K562 (cell line): ENCODE results near the gene MRPL4. TPM values are rescaled to one million over a fixed set of nuclear protein-coding genes. Genes with fewer than 3 reads are reported as not detected.

Experiments
- ADNP ChIP-seq: fragments of 200-800 bp; sonication (Bioruptor generic); IDR thresholded peaks from 2 replicates; pipeline ENCODE4 v1.6.1; 2016; ENCODE audit warnings: missing genetic modification characterization, missing compliant biosample characterization
- ARID1B ChIP-seq: fragments of 450-650 bp; IDR thresholded peaks from 2 replicates; pipeline ENCODE4 v1.6.1; 2016; ENCODE audit warnings: antibody characterized with exemption, mild to moderate bottlenecking, inconsistent platforms
- BCL6 ChIP-seq: fragments of 250-450 bp; sonication (Bioruptor Pico); IDR thresholded peaks from 2 replicates; pipeline ENCODE4 v1.4.0; 2020
- CHCHD3 ChIP-seq: fragments of 250-450 bp; sonication (Bioruptor Pico); IDR thresholded peaks from 2 replicates; pipeline ENCODE4 v2.1.2; 2022; ENCODE audit warnings: mild to moderate bottlenecking
- CTBP1 ChIP-seq: fragments of 450-650 bp; IDR thresholded peaks from 2 replicates; pipeline ENCODE4 v1.6.1; 2016; ENCODE audit warnings: borderline replicate concordance
- FOSL1 ChIP-seq: fragments of 200-800 bp; sonication (Bioruptor generic); conservative IDR thresholded peaks from 2 replicates; pipeline ENCODE4 v1.6.1; 2016; ENCODE audit warnings: missing genetic modification characterization, missing compliant biosample characterization
- HEY1 ChIP-seq: fragments of 250-450 bp; sonication (Bioruptor Pico); IDR thresholded peaks from 2 replicates; pipeline ENCODE4 v1.5.0; 2020; ENCODE audit warnings: mild to moderate bottlenecking, moderate library complexity, borderline replicate concordance
- PBX2 ChIP-seq, 2 experiments: IDR thresholded peaks in 1 of 2; conservative IDR thresholded peaks in 1 of 2; 2 replicates each; pipeline ENCODE4 v1.6.1; 2016; ENCODE audit warnings: low read depth in 2 of 2, mild to moderate bottlenecking in 1 of 2, missing compliant biosample characterization in 1 of 2, missing genetic modification characterization in 1 of 2, moderate library complexity in 1 of 2
- SIN3B ChIP-seq: fragments of 450-650 bp; IDR thresholded peaks from 2 replicates; pipeline ENCODE4 v1.6.1; 2017; ENCODE audit warnings: low read depth, mild to moderate bottlenecking, moderate library complexity
- SUPT5H ChIP-seq: fragments of 450-650 bp; IDR thresholded peaks from 2 replicates; pipeline ENCODE4 v1.6.1; 2016
- THRA ChIP-seq: fragments of 450-650 bp; IDR thresholded peaks from 2 replicates; pipeline ENCODE4 v1.6.1; 2017; ENCODE audit warnings: mild to moderate bottlenecking, moderate library complexity
- THRB ChIP-seq: fragments of 450-650 bp; formaldehyde crosslinking; conservative IDR thresholded peaks from 2 replicates; pipeline ENCODE4 v1.4.0; 2022; ENCODE audit warnings: mild to moderate bottlenecking, missing genetic modification characterization
- ZNF174 ChIP-seq: fragments of 250-450 bp; sonication (Bioruptor Pico); IDR thresholded peaks from 2 replicates; pipeline ENCODE4 v1.4.0; 2020; ENCODE audit warnings: mild to moderate bottlenecking
- ZNF282 ChIP-seq: sonication (generic); formaldehyde crosslinking; IDR thresholded peaks from 2 replicates; pipeline ENCODE4 v1.8.1; 2023; ENCODE audit warnings: missing genetic modification reagents
- ZNF507 ChIP-seq: conservative IDR thresholded peaks from 2 replicates; pipeline ENCODE4 v1.6.1; 2017; ENCODE audit warnings: missing genetic modification characterization, missing compliant biosample characterization
- ZNF639 ChIP-seq, 2 experiments: fragments of 200-800 bp in 1 of 2; sonication (Bioruptor generic) in 1 of 2; sonication (generic) in 1 of 2; formaldehyde crosslinking in 1 of 2; IDR thresholded peaks in 1 of 2; conservative IDR thresholded peaks in 1 of 2; 2 replicates each; pipeline versions ENCODE4 v1.5.0 to v1.6.1; 2016 to 2020; ENCODE audit warnings: missing compliant biosample characterization in 1 of 2, missing genetic modification characterization in 1 of 2, missing genetic modification reagents in 1 of 2
- ZSCAN29 ChIP-seq: fragments of 450-650 bp; IDR thresholded peaks from 2 replicates; pipeline ENCODE4 v1.6.1; 2017
- polyA plus RNA-seq, 8 experiments: library from polyadenylated mRNA; depleted of rRNA in 4 of 8; stranded (reverse) in 5 of 8; unstranded in 3 of 8; fragments of >200 nt; fragmentation: Nextera tagmentation in 2 of 8; fragmentation: Illumina TruSeq in 1 of 8; extraction: Ambion mirVana in 2 of 8; extraction: Trizol in 1 of 8; gene quantifications; 2 replicates each; pipeline versions ENCODE4 v1.2.1 to v1.2.3, GENCODE V29; 2011 to 2014; ENCODE audit warnings: inconsistent platforms in 1 of 8, missing spikeins in 1 of 8
- total RNA-seq, 7 experiments: library from RNA; depleted of rRNA in 6 of 7; stranded (reverse); fragments of >200 nt in 6 of 7; fragmentation: Illumina TruSeq in 2 of 7; extraction: Trizol in 2 of 7; gene quantifications; 2 replicates each; pipeline versions ENCODE4 v1.2.1 to v1.2.3, GENCODE V29; 2011 to 2021; ENCODE audit warnings: low replicate concordance in 1 of 7
- TF ChIP-seq, protein P1 (sequence below): sonication (generic); formaldehyde crosslinking; IDR thresholded peaks from 2 replicates; pipeline ENCODE4 v1.8.1; 2022; ENCODE audit warnings: missing genetic modification reagents

MRPL4 gene
- total and polyA plus RNA-seq, 9 of the 15 experiments (the other 6 are each of a cell fraction or from before 2014, with no cell fraction given) = 1.4 to 239 (median 64.9) TPM

- TF ChIP-seq PBX2 (CRISPR knock-in tag; IDR thresholded peaks at IDR 0.05; ENCODE audit: low read depth) = no peak
- no peak for TF ChIP-seq PBX2 (tag; conservative IDR thresholded peaks at IDR 0.05; ENCODE audit: low read depth)
- peak; percentile 75 for TF ChIP-seq ARID1B
- no peak for TF ChIP-seq ZNF282 (CRISPR knock-in tag)
- TF ChIP-seq ZNF639 (CRISPR knock-in tag; conservative IDR thresholded peaks at IDR 0.05 in 1 of 2, IDR thresholded peaks at IDR 0.05 in 1 of 2) = no peak
- peak; percentile 21; the same call in 1 of the 2 replicates for TF ChIP-seq CTBP1
- TF ChIP-seq HEY1 (CRISPR knock-in tag) = no peak
- no peak for TF ChIP-seq ZNF174 (CRISPR knock-in tag)
- no peak for TF ChIP-seq THRA
- no peak for TF ChIP-seq SIN3B
- peak; percentile 11; the same call in 1 of the 2 replicates for TF ChIP-seq FOSL1 (tag)
- no peak for TF ChIP-seq BCL6 (CRISPR knock-in tag)
- TF ChIP-seq, protein P1, sequence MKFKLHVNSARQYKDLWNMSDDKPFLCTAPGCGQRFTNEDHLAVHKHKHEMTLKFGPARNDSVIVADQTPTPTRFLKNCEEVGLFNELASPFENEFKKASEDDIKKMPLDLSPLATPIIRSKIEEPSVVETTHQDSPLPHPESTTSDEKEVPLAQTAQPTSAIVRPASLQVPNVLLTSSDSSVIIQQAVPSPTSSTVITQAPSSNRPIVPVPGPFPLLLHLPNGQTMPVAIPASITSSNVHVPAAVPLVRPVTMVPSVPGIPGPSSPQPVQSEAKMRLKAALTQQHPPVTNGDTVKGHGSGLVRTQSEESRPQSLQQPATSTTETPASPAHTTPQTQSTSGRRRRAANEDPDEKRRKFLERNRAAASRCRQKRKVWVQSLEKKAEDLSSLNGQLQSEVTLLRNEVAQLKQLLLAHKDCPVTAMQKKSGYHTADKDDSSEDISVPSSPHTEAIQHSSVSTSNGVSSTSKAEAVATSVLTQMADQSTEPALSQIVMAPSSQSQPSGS (CRISPR knock-in tag) = peak; percentile 66; the same call in 1 of the 2 replicates
- TF ChIP-seq ZNF507 (tag) = no peak
- no peak for TF ChIP-seq CHCHD3
- peak; percentile 44; the same call in 1 of the 2 replicates for TF ChIP-seq ADNP (tag)
- TF ChIP-seq THRB = no peak
- peak; percentile 70; the same call in 1 of the 2 replicates for TF ChIP-seq ZSCAN29
- peak; percentile 62 for TF ChIP-seq SUPT5H
Measured at GRCh38 chr19:10286803-10287737, 35.1 kb downstream of the MRPL4 start, which contains the start of gene ICAM4 (continued).
